Hematopoietic multipotent progenitor cell treated with erythropoietin and hydrocortisone succinate and interleukin-3 and kit ligand, for 6 days (in vitro differentiated cells): Measurements from ENCODE around the gene LPCAT1.
"Not testable (repeated sequence)": the region's sequence is repeated elsewhere in the genome, so short reads cannot be mapped to it uniquely, and the experiment has no call there.

Source experiments
- DNase-seq: peaks from one replicate; pipeline ENCODE4 v3.0.0-alpha.2; 2015

LPCAT1 gene

DNA sequence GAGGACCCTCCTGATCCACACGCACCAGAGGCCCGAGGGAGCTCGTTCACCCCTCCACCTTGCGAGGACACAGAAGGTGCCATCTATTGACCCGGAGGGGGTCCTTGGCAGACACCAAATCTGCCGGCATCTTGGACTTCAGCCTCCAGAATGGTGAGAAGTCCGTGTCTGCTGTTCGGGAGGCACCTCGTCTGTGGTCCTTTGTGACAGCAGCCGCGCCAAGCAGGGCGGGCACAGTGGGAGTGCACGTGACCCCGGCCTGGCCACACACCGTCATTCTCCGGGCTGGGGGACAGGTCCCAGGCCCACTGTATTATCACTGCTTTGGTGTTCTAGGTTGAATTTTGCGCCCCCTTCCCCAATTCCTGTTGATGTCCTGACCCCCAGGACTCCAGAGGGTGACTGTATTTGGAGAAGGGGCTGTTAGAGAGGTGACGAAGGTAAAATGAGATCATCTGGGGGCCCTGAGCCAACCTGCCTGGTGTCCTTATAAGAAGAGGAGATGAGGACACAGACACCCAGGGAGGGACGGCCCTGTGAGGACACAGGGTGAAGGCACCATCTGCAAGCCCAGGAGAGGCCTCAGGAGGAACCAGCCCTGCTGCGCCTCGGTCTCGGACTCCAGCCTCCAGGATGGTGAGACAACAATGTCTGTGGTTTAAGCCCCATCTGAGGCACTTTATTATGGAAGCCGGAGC, 15.7 kb downstream of the LPCAT1 start:
- no peak for DNase-seq

DNA sequence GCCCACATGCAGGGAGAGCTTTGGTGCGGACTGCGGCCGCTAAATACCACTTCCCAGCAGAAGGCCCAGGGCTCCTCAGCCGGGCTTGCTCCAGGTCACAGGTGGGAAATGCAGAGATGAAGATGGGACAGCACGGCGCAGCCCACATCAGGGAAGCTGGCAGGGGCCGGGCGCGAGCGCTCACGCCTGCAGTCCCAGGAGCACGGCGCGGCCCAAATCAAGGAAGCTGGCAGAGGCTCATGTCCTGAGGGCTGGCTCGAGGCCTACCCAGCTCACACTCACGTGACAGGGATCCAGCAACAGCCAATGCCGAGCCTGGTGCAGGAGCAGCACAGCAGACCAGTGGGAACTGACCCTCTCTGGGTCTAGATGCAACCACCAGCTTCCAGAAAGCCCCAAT, 16.3 kb downstream of the LPCAT1 start:
- no peak for DNase-seq

DNA sequence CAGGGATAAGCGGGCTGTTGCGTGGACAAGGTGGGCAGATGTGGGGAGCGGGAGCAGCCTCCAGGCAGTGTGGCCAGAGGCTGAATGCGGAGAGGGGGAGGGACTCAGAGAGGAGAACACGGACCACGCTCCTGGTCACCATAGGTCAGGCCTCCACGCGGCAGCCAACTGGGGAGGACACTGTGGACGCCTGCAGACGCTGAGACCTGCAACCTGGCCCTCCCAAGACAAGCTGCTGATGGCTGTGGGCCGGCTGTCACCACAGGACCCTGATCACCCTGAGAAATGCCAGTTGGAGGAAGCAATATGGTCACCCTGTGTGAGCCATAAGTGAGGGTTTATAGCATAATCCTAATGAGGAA, 16.8 kb downstream of the LPCAT1 start:
- no peak for DNase-seq

DNA sequence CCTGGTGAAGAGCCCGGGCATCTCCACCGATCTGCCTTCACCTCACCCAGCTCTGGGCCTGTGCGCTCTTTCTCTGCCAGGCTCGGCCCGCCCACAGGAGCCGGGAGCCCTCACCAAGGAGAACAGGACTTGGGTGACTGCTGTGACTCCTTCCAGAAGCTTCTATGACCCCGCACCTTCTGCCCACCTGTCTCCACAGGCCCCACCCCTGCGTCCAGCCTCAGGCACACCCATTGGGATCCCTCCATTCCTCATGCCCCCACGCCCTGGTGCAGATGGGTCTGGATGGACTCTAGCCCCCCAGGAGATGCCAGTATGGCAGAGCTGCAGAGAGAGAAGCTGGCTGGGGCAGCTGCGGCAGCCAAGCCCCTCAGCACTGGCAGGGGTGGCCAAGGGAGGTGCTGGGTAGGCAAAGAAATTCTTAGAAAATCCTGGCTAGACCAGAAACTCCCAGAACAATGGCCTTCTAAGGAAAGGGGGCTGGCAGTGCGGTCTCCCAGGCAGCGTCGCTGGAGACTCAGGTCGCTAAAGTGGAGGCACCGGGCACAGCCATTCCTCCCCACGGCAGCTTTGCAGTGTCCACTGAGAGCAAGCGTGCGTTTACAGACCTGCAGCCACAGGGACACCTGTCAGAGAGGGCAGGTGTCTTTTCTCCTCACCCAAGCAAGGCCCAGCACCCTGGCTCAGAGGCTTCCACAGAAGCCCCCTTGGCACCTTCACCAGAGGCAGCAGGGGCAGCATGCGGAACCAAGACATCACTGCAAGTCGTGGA, 17.3 kb downstream of the LPCAT1 start:
- DNase-seq, result no peak

DNA sequence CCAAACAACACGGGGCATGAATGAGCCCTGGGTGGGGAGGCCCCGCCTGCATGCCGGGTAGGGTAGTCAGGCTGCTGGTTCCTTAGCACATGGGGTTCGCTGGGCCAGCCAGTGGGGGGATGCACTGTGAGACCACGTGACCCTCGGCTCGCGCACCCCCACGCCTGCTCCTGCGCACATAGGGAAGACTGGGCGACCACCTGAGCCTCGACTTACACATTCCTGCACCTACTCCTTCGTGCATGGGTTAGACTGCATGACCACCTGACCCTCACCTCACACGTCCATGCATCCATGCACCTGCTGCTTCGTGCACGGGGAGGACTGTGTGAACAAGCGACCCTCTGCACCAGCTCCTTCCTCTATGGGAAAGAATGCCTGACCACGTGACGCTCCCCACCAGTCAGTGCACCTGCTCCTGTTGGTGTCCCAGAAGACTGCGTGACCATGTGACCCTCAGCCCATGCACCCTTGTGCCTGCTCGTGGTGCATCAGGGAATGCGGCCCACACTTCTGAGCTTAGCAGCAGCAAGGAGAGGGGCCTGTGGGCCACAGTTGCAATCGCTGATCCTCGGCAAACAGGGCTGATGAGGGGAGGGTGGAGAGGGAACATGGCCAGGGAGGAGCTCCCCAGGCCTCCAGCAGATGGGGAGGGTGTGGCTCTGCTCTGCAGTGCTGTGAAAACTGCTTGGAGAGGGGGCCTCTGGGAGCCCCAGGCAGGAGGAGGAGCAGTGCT, 18.1 kb downstream of the LPCAT1 start:
- no peak for DNase-seq

DNA sequence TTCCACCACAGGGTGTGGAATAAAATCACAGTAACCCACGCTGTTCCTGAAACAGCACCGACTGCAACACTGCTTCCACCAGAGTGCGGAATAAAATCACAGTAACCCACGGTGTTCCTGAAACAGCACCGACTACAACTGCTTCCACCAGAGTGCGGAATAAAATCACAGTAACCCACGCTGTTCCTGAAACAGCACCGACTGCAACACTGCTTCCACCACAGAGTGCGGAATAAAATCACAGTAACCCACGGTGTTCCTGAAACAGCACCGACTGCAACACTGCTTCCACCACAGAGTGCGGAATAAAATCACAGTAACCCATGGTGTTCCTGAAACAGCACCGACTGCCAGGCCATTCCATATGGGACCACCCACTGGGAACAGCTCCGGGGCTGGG, 18.7 kb downstream of the LPCAT1 start:
- DNase-seq, result not testable (repeated sequence)

DNA sequence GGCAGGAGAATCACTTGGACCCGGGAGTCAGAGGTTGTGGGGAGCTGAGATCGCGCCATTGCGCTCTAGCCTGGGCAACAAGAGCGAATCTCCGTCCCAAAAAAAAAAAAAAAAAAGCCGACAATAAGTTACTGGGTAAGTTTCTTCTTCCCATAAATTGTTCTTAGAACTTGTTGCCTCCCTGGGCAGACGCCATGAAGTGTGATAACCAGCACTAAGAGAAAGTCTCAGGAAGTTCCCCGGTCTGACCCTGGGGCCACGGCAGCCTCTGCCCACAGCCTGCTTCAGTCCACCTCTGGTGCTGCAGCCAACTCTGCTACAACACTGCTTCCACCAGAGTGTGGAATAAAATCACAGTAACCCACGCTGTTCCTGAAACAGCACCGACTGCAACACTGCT, 19.1 kb downstream of the LPCAT1 start:
- no peak for DNase-seq

DNA sequence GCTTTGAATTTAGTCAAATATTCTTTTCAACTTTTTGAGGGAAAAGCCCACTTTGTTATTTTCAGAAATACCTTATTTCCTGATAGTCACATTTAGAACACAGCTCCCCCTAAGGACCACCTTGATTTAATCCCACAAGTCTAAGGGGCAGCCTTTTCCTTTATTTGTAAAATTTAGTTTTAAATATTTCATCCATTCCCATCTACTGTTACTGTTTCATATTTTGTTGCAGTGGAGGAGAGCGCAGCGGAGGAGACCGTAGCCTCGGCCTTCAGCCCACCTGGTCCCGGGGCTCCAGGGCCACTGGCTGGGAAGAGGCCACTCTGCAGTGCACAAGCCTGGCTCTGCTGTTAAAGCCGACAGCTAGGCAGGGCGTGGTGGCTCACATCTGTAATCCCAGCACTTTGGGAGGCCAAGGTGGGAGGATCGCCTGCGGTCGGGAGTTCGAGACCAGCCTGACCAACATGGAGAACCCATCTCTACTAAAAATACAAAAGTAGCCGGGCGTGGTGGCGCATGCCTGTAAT, 19.6 kb downstream of the LPCAT1 start:
- DNase-seq, result no peak

DNA sequence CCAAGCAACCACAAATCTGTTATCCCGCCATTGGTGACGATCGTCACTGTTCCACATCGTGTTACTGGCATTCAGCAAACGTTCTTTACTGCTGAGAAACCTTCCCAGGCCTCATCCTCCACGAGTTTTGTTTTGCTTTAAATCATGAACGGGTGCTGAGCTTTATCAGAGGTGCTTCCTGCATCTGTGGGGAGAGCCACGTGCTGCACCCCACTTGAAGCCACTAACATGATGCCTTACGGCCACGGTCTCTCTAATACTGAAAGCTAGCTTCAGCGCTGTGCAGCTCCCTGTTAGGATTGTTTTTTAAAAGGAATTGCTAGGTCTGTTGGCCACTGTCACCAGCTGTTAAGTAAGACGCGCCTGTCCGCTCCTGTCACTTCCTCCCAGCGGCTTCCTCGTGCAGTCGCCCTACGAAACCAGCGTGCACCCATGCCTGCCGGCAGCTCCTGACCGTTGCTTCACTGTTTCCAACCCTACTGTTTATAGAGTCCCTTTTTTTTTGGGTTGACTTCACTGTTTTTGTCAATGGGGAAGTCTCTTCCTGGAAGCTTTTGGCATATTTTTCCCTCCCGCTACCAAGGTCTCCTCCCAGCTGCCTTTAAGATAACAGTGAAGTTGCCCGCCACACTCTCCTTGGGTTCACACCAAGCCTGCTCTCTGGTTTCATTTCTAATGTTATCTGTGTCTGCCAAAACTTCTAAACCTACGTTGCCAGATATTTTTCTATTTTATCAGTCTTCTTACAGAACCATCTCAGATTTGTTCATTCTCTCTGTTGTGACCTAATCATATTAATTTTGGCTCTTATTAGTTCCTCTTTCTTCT, 20.3 kb downstream of the LPCAT1 start:
- DNase-seq, result peak; percentile 88

DNA sequence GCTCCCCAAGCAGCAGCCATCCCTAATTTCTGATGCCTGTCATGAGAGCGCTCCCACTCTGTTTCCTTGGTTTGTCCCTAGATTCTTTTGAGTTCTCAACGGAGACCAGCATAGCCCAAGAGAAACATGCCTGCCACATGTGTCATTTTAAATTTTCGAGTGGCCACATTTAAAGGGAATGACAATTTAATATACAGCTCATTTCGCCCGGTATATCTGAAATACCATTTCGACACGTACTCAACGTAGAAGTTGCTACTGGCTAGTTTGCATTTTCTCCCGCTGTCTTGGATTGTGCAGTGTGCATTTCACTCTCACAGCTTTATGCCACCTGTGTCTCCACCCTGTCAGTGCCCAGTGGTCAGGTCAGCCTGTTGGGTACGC, 21.0 kb downstream of the LPCAT1 start:
- DNase-seq, result no peak

DNA sequence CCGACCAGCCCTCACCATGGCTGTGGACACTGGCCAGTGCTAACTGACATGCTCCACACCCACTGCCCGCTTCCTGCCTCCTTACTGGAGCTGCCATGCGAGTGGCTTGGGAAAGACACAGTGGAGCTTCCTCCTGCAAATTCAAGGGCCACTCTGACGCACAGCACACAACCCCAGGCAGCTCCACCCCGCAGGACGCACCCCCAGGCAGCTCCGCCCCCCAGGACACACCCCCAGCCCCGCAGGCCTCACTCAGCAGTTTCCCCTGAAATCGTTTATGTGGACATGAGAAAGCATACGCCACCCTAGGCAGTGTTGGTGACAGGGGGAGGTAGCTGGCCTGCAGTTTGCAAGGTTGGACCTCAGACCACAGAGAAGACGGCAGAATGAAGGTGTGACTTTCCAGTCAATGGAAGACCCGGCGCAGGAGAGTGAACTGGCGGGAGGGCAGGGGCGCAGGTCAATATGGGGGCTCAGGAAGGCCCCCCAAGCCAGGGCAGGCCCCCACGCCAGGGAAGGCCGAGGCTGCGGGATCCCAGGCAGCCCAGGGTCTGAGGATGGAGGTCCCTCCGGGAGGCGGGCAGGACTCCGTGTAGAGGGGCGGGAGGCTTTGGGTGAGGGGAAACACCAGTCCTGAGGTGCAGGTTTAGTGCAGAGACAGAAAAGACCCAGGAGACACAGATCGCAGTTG, 21.6 kb downstream of the LPCAT1 start:
- peak; percentile 39 for DNase-seq

DNA sequence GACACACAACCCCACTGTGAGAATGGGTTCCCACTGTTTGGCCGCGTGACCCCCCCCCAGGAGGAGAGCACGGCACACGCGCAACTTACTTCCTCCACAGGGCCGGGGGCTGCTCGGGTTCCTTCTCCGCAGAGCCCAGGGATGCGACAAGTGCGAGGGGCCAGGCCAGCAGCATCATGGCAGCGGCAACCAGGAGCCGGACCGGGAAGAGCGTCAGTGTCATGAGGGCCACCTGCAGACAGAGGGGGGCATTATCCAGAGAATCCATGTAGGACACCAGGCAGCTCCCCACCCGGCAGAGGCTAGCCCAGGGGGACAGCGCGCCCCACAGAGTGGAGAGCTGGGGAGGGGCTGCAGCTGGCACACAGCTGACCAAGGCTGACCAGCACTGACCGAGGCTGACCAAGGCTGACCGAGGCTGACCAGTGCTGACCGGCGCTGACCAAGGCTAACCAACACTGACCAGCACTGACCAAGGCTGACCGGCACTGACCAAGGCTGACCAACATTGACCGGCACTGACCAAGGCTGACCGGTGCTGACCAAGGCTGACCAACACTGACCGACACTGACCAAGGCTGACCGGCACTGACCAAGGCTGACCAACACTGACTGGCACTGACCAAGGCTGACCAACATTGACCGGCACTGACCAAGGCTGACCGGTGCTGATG, 22.3 kb downstream of the LPCAT1 start:
- no peak for DNase-seq

DNA sequence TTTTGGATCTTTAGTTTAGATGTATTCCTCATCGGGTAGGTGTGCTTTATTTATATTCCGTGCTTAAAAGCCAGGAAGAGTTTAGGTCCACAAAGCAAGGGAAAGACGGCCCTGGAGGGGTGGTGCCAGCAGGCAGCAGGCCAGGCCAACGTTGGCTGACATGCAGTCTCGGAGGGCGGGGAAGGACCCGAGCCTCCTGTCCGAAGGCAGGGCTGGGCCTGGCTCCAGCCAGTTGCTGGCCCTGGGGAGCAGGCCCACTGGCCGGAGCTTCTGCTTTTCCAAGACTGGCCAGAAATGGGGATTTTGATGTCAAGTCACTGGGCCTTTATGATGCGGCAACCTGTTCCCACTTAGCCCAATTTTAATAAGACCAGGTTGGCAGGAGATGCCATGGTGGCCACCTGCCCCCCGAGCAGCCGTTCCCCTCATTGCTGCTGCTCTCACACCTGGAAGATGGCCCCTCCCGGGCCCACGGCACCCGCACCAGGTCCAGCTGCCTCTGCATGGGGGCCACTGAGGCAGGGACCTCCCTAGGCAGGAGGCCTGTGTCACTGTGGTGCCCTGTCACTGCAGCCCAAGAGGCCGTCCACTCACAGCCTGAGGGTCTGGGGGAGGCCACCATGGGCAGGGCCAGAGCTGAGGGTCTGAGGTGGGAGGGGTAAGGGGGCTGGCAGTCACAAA, 23.2 kb downstream of the LPCAT1 start:
- DNase-seq, result no peak

DNA sequence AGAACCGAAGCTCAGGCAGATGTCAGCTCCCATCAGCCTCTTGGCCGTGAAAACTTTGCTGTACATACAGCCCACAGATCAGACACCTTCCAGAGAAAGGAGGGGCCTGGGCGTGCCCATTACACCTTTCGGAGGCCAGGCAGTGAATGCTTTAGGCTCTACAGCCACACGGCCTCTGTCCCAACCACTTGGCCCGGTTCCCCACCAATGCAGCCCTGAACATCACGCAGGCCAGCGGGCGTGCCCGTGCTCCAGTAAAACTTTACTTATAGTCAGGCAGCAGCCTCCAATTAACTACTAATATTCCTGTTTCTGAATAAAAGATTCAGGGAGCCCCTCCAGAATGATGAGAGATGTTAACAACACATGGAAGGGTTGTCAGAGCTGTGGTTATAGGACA, 23.9 kb downstream of the LPCAT1 start:
- DNase-seq, result no peak

DNA sequence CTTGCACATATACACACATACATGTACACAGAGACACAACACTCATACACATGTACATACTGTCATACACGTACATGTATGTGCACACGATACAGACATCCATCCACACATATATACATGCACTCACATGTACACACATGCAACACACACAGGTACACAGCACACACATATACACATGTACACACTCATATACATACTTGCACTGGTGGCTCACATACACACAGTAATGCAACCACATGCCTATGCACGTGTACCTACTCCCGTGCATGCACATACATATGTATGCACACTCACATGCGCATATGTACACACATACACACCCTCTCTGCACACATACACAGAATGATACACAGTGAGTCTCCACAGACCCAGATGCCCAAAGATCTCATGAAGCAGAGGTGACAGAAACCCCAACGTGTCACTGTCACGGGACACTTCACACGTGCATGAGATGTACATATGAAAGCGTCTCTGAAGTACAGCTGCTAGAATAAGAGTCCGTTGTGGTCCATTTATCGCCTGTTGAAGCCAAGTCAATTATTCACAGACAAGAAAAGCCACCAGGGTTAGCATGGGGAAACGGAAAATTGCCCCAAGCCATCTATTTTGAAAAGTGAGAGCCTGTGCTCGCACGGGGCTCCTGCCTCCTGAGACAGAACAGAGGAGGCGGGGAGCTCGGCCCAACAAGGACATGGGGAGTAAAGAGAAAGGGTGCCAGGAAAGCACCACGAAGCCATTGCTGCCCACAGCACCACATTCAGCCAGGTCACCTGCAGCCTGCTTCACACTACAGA, 24.9 kb downstream of the LPCAT1 start:
- no peak for DNase-seq

DNA sequence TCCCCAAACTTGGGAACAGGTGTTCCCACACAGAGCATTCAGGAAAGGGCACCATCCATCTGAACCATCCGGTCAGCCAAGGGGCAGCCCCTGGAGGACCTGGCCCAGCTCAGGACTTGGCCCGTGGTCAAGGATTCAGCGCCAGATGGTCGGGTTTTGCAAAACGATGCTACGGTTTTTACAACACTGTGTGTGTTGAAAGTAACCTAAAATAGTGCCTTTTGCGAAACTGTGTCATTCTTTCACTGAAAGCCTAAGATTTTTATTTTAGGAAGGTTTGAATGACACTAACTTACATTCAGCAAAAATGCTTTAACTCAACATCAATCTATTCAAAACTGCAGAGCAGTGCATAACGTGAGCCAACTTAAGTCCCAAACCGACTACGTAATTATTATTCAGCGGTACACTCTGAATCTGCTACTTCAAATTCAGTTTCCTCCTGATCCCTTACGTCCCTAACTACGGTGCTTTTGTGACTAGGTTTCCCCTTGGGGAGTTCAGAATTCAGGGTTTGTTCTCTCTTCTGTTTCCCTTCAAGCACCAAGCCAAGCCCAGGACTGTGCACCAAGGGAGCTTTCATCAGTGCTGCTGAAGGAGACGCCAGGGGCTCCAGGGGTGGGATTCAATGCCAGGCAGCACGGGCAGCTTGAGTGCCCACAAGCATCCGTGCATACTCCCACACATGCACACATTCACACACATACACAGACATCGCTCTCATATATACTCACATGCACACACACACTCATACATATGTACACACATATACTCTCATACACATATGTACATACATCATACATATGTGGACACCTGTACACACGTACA, 25.8 kb downstream of the LPCAT1 start:
- DNase-seq, result no peak

DNA sequence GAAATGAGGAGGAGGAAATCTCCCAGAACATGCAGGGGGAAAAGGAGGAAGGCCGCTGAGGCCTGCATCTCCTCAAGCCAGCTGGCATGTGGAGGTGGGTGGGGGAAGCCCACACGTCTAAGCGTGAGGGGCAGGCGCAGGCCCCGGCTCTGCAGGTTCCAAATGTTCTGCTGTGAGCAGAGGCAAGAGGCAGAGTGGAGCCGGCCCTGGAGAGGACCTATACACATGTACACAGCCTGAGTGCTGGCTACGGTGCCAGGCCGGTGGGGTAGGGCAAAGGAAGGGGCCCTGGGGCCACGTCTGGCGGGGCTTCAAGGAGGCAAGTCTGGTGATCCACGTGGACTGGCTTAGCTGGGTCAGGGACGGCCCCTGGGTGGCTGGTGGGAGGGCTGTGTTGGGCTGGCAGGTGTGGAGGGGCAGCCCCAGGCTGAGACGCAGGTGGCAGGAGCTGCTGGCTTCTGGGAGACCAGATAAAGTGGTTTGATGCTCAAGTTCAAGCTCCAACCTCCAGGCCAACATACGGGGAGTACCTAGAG, 26.4 kb downstream of the LPCAT1 start:
- no peak for DNase-seq

DNA sequence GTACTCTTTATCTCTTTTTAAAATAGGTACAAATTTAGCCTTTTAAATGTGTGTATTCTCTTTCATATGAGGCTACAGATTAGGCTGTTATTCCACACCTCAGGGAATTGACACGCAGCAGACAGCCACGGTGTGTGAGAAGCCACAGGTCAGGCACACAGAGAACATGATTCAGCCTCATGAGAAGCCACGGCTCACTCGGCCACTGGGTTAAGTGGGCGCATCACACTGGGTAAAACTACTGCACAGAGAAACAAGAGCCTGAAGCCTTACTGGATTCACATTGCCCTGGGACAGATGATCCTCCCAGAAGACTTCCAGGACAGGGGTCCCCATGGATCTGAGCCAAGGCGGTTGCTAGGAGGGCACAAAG, 28.2 kb downstream of the LPCAT1 start:
- no peak for DNase-seq
